ENCODE measurements around the gene FMC1.
"Not testable (repeated sequence)": the region's sequence is repeated elsewhere in the genome, so short reads cannot be mapped to it uniquely, and the experiment has no call there.

The FMC1 gene, protein sequence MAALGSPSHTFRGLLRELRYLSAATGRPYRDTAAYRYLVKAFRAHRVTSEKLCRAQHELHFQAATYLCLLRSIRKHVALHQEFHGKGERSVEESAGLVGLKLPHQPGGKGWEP

GRCh38 chr7:139341058-139341775, at the start of gene FMC1:
Gene FMC1, plus strand, starts transcription at chr7:139341337. Its CDS starts 48 bp downstream, at chr7:139341385.
- peak; percentile 69 to 71 (median 70) for DNase-seq (ENCODE audit: low read depth in 3 of 3)

GRCh38 chr7:139292821-139293220, 48.3 kb upstream of the FMC1 start:
- no peak for DNase-seq (ENCODE audit: low read depth in 3 of 3)

GRCh38 chr7:139293534-139293933, 47.6 kb upstream of the FMC1 start:
- no peak for DNase-seq (ENCODE audit: low read depth in 3 of 3)

DNA sequence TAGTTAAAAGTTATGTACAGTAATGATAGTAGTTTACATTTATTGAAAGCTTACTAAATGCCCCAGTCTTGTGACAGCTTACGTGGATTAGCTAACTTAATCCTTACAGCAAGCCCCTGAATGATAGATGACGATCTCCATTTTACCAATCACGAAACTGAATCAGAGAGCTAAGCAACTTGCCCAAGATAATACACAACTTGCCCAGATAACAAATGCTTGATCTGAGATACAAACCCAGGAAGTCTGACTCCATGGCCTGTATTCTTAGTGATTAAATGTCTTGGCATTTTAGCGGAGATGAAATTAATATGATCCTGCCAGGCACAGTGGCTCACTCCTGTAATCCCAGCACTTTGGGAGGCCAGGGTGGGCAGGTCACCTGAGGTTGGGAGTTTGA, 46.9 kb upstream of the FMC1 start:
- DNase-seq (ENCODE audit: low read depth in 3 of 3): no peak

DNA sequence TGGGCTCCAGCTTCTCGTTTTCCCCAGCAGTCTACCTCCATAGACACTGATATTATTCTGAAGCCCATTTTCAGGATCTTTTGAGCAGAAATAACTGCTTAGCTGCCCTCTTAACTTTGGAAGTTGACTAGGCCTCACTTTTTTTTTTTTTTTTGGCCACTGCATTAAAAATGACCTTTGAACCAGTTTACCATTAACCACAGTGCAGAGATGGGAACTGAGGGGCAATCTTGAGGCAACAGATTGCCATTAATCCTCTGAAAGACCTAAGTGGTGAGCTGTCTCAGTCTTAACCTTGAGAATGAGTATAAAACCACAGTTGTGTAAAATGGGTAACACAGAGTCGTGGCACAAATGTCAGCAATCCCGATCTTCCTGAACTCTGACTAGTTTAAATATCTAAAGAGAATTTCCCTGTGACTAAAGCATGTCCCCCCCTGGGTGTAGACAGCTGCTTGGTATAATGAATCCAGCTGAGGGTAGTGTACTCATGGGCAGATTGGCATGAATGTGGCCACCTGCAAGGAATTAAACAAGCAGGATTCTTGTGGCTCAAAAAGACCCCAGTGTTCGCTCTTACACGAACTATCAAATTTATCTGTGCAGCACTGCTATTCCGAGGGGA, 46.1 kb upstream of the FMC1 start:
- DNase-seq (ENCODE audit: low read depth in 3 of 3): no peak

DNA sequence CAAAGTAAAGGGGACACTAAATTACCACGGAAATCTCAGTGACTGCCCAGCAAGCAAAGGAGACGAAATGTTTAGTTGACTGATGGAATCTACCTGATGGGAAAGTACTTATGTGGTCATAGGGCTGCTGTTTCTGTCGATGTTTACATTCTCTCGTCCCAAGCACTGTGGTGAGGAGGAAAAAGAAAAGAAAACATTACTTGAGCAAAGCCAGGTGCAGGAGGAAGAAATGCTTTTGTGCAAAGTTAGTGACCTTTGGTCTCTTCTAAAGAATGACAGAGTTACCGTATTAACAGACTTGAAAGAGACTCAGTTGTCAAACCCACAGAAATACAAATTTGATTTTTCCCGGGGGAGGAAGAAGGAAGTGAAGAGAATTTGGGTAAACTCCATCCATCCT, 43.3 kb upstream of the FMC1 start:
- no peak for DNase-seq (ENCODE audit: low read depth in 3 of 3)

DNA sequence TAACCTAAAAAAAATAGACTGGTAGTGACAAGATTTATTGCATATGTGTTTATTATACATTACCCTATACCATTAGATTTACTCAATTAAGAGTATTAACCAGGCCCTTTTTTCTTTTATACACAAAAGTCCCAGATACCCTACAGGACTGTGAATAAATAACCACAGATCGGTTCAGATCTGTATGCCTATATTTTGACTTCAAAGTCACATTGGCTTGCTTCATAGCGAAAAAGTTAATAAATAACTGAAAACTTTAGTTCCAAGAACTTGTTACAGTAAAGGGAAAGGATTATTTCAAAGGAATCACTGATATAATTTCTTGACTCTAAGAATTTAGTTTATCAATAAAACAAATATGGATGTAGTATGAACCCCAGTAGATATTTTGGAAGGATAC, 41.8 kb upstream of the FMC1 start:
- DNase-seq (ENCODE audit: low read depth in 3 of 3): no peak

DNA sequence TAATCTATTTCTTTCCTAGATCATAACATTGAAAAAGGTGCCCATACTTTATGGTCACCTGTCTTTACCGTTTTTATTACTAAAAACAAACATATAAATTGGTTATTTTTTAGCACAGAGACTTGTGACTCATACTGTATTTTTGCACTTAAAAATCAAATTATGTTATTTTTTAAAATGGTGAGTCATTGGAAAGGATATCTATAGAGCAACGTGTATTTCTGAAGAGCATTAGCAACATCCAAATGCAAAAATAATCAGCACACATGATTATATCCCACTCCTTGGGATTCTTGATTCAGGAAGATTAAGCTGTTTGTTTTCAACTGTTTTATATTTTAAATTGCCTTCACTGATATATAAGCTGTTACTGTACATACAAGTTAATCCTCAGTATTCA, 40.7 kb upstream of the FMC1 start:
- DNase-seq (ENCODE audit: low read depth in 3 of 3): no peak

GRCh38 chr7:139304517-139304916, 36.6 kb upstream of the FMC1 start:
- no peak for DNase-seq (ENCODE audit: low read depth in 3 of 3)

DNA sequence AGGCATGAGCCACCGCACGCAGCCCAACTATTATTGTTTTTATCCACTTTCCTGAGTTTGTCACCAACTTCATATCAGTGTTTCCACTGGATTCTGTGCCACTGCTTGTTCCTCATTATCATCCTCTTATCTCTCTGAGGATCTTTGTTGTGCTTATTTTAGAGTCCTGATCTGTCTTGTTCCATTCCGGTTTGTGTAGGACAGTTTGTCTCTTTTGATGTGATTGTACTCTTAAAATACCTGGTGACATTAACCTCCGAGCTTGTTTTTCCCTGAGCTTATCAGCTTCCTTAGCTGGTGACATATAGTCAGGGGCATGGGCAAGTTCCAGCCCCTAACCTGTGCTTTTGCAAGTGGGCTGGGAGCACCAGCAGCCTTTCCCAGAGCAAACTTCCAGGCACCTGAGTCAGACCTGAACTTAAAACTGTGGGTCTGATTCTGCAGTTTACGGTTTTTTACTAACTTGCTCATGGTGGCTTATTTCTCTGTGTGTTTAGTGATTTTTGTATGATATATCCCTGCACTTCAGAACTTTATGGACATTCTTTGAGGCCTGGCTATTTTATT, 23.1 kb upstream of the FMC1 start:
- DNase-seq (ENCODE audit: low read depth in 3 of 3): no peak

DNA sequence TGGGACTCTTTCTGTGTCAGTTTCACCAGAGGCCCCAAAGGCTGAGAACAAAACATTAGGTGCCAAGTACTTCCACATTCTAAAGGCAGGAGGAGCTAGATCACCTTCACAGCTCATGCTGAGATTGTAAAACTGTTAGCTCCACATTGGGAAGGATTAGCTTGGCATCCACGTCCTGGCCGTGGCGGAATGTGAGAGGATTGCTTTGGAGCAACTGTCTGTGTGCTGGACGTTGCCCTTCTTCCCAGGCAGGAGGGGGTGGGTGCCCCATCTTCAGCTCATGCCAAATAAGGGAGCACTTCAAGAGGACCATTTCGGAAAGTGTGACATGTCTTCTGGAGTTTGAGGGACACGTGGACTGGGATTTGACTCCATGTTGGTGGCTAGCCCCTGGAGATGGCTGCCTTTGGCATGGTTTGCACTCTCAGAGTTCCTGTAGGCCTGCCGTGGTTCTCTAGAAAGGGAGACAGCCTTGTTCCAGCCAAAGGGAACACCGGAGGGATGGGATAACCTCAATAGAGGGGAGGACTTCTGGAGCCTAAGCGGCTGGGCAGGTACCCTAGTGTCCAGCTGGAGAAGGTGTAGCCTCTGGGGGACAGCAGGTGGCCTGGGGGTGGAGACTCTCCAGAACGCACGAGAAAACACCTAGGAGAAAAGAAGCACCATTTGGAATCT, 19.9 kb upstream of the FMC1 start:
- no peak for DNase-seq (ENCODE audit: low read depth in 3 of 3)

DNA sequence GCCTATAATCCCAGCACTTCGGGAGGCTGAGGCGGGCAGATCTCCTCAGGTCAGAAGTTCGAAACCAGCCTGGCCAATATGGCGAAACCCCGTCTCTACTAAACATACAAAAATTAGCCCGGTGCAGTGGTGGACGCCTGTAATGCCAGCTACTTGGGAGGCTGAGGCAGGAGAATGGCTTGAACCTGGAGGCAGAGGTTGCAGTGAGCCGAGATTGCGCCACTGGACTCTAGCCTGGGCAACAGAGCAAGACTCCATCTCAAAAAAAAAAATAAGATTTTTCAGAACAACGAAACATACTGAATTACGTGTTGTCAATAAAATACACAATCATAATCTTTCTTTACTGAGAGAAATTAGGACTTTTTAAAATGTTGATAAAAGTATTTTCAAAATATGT, 16.4 kb upstream of the FMC1 start:
- not testable (repeated sequence) for DNase-seq (ENCODE audit: low read depth in 3 of 3)

GRCh38 chr7:139328375-139328774, 12.8 kb upstream of the FMC1 start:
- no peak for DNase-seq (ENCODE audit: low read depth in 3 of 3)

- DNase-seq (ENCODE audit: low read depth in 3 of 3): no peak
Observed at GRCh38 chr7:139329119-139329518, 12.0 kb upstream of the FMC1 start.

DNA sequence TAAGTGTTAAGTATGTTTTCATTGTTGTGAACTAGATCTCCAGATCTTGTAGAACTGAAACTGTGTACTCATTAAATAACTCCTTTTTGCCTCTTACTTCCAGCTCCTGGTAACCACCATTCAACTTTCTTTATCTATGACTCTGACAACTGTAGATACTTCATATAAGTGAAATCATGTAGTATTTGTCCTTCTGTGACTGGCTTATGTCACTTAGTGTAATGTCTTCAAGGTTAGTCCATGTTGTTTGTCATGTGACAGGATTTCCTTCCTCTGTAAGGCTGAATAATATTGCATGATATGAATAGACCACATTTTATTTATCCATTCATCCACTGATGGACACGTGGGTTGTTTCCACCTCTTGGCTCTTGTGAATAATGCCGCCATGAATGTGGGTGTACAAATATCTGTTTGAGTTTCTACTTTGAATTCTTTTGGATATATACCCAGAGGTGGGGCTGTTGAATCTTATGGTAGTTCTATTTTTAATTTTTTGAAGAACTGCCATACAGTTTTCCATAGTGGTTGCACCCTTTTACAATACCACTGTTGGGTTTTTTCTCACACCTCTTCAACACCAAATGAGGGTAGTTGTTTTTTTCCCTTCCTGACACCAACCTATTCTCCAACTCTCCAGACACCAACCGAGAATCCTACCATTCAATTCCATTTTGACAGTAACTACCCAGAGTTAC, 10.7 kb upstream of the FMC1 start:
- DNase-seq (ENCODE audit: low read depth in 3 of 3): no peak

DNA sequence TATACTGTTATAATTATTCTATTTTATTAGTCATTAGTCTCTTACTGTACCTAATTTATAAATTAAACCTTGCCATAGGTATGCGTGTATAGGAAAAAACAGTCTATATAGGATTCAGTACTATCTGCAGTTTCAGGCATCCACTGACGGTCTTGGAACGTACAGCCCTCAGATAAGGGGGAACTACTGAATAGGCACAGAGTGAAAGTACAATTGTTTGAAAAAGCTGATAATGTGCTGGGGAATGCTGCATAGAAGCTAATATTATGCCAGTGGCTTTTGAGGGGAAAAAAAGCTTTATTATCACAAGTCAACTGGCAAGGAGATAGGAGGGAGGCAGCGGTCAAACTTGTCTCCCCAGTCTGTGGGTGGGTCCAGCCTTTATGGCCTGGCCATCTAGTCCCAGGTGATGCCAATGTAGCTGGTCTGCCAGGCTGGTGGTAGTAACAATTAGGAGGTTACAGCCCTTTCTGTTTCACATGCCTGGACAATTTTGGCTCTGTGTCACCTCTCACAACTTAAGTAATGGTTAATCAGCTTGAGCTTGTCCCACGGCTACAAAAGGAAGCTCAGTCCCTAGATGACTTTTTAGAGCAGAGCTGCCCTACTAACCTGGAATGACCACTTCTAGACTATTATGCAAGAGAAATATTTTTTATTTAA, 8.3 kb upstream of the FMC1 start:
- no peak for DNase-seq (ENCODE audit: low read depth in 3 of 3)

DNA sequence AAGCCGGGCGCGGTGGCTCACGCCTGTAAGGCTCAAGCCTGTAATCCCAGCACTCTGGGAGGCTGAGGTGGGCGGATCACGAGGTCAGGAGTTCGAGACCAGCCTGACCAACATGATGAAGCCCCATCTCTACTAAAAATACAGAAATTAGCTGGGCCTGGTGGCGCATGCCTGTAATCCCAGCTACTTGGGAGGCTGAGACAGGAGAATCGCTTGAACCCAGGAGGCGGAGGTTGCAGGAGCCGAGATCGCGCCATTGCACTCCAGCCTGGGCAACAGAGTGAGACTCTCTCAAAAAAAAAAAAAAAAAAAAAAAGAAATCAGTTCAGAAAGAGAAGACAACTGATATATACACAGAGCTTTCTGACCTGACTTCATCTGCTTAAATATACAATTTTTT, 7.7 kb upstream of the FMC1 start:
- not testable (repeated sequence) for DNase-seq (ENCODE audit: low read depth in 3 of 3)

- no peak for DNase-seq (ENCODE audit: low read depth in 3 of 3)
Observed at GRCh38 chr7:139334399-139335150, 6.6 kb upstream of the FMC1 start.

DNA sequence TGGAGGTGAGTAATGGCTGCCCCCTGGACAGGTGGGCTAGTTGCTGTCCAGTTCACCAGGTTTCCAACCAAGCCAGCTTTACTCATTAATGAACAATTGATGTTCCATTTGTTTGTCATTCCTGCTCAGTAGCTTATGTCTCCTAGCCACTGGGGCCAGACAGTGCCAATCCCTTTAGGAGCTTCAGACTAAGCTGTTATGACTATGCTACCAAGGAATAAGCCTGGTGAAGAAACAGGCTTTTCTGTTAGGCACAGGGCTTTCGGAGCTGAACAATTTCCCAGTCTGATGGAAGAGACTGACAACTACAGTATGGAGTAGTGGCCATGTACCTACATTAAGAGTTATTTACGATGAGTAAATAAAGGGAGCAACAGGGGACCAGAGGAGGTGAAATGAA, 2.1 kb upstream of the FMC1 start:
- DNase-seq (ENCODE audit: low read depth in 3 of 3): no peak

DNA sequence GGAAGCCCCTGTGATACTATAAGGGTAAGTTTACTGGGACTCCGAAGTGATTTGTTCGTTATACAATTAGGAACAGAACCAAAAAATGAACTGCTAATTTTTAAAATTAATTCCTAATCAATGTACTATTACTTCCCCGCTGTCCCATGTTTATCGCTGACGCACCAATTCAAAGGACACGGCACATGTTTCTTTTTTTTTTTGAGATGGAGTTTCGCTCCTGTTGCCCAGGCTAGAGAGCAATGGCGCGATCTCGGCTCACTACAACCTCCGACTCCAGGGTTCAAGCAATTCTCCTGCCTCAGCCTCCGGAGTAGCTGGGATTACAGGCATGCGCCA, 1.5 kb upstream of the FMC1 start:
- no peak for DNase-seq (ENCODE audit: low read depth in 3 of 3)

Data from stimulated activated CD4-positive, alpha-beta T cell treated with anti-CD3 and anti-CD28 coated beads, TNF-alpha, amount 100 ng/mL, for 4 hours (primary cell).